ENCODE measurements around the gene SPRTN.

SPRTN gene

GRCh38 chr1:231382426-231382825 lies 44.3 kb downstream of the SPRTN start:
- DNase-seq: no peak

GRCh38 chr1:231383159-231383860 lies 45.2 kb downstream of the SPRTN start:
- DNase-seq: no peak

GRCh38 chr1:231384696-231385415 lies 46.8 kb downstream of the SPRTN start:
- peak in 1 of 2 experiments; percentile 19 for DNase-seq

GRCh38 chr1:231385416-231385748 lies 47.3 kb downstream of the SPRTN start:
- no peak for DNase-seq

- DNase-seq: no peak
These were observed 48.4 kb downstream of the SPRTN start for GRCh38 chr1:231386466-231386865.

- DNase-seq: no peak
These were observed 49.9 kb downstream of the SPRTN start for GRCh38 chr1:231387770-231388669.

- no peak for DNase-seq
These were observed 52.0 kb downstream of the SPRTN start for GRCh38 chr1:231390071-231390470.

GRCh38 chr1:231392389-231393131 lies 54.5 kb downstream of the SPRTN start:
- no peak for DNase-seq

GRCh38 chr1:231393668-231394067 lies 55.6 kb downstream of the SPRTN start:
- no peak for DNase-seq

GRCh38 chr1:231395076-231395997 lies 57.2 kb downstream of the SPRTN start:
- DNase-seq: no peak

GRCh38 chr1:231395998-231396390 lies 57.9 kb downstream of the SPRTN start:
- no peak for DNase-seq

- DNase-seq: no peak
These were observed 58.5 kb downstream of the SPRTN start for GRCh38 chr1:231396643-231397042.

- no peak for DNase-seq
These were observed 60.0 kb downstream of the SPRTN start for GRCh38 chr1:231397886-231398671.

GRCh38 chr1:231401478-231401877 lies 63.4 kb downstream of the SPRTN start:
- DNase-seq: no peak

- DNase-seq: no peak
These were observed 66.2 kb downstream of the SPRTN start for GRCh38 chr1:231404318-231404717.

Data from NCI-H446 (cell line).